HepG2 (cell line): ENCODE results near the gene PYY. TPM values are rescaled to one million over a fixed set of nuclear protein-coding genes. Genes with fewer than 3 reads are reported as not detected.

Experiments used
- ARNT ChIP-seq: fragments of 450-650 bp; IDR thresholded peaks from 2 replicates; pipeline ENCODE4 v1.6.1; 2017
- CAMTA2 ChIP-seq: sonication (generic); formaldehyde crosslinking; IDR thresholded peaks from 2 replicates; pipeline ENCODE4 v1.4.0; 2020; ENCODE audit warnings: mild to moderate bottlenecking, missing genetic modification reagents, borderline replicate concordance
- CCAR2 ChIP-seq: fragments of 200-400 bp; formaldehyde crosslinking; optimal IDR thresholded peaks from 2 replicates; pipeline ENCODE3; 2018; ENCODE audit warnings: low read depth, mild to moderate bottlenecking, low read length, moderate library complexity
- FIP1L1 ChIP-seq: fragments of 200-400 bp; formaldehyde crosslinking; IDR thresholded peaks from 2 replicates; pipeline ENCODE4 v1.6.1; 2018; ENCODE audit warnings: low read depth, mild to moderate bottlenecking, low read length, moderate library complexity, borderline replicate concordance; ENCODE audit not compliant: insufficient read depth
- HMGA1 ChIP-seq: sonication (generic); formaldehyde crosslinking; conservative IDR thresholded peaks from 2 replicates; pipeline ENCODE4 v1.4.0; 2020; ENCODE audit warnings: missing genetic modification reagents
- NFRKB ChIP-seq: fragments of 450-650 bp; IDR thresholded peaks from 2 replicates; pipeline ENCODE4 v1.6.1; 2017
- RARG ChIP-seq: sonication (generic); formaldehyde crosslinking; IDR thresholded peaks from 2 replicates; pipeline ENCODE4 v1.4.0; 2020; ENCODE audit warnings: low read depth, mild to moderate bottlenecking, missing genetic modification reagents
- SALL2 ChIP-seq: sonication (generic); formaldehyde crosslinking; IDR thresholded peaks from 2 replicates; pipeline ENCODE4 v1.8.1; 2023; ENCODE audit warnings: mild to moderate bottlenecking, missing genetic modification reagents, inconsistent platforms
- SP1 ChIP-seq, 2 experiments: fragments of 450-650 bp in 1 of 2; sonication (generic) in 1 of 2; formaldehyde crosslinking in 1 of 2; IDR thresholded peaks; 2 replicates each; pipeline versions ENCODE4 v1.4.0 to v1.6.1; 2016 to 2020; ENCODE audit warnings: missing genetic modification reagents in 1 of 2
- SP2 ChIP-seq: sonication (generic); formaldehyde crosslinking; IDR thresholded peaks from 2 replicates; pipeline ENCODE4 v1.5.1; 2020; ENCODE audit warnings: mild to moderate bottlenecking, missing genetic modification reagents
- ZNF317 ChIP-seq: sonication (generic); formaldehyde crosslinking; IDR thresholded peaks from 2 replicates; pipeline ENCODE4 v1.5.0; 2020; ENCODE audit warnings: mild to moderate bottlenecking, missing genetic modification reagents
- ZNF546 ChIP-seq: sonication (generic); formaldehyde crosslinking; conservative IDR thresholded peaks from 2 replicates; pipeline ENCODE4 v1.8.1; 2023; ENCODE audit warnings: mild to moderate bottlenecking, missing genetic modification reagents
- ZNF557 ChIP-seq: sonication (generic); formaldehyde crosslinking; IDR thresholded peaks from 2 replicates; pipeline ENCODE4 v1.4.0; 2020; ENCODE audit warnings: missing genetic modification reagents
- ZNF569 ChIP-seq: sonication (generic); formaldehyde crosslinking; IDR thresholded peaks from 2 replicates; pipeline ENCODE4 v1.5.0; 2020; ENCODE audit warnings: mild to moderate bottlenecking, missing genetic modification reagents, moderate library complexity, borderline replicate concordance
- ZNF777 ChIP-seq: sonication (generic); formaldehyde crosslinking; IDR thresholded peaks from 2 replicates; pipeline ENCODE4 v1.4.0; 2020; ENCODE audit warnings: missing genetic modification reagents
- ZNF788 ChIP-seq: sonication (generic); formaldehyde crosslinking; IDR thresholded peaks from 2 replicates; pipeline ENCODE4 v1.5.0; 2020; ENCODE audit warnings: mild to moderate bottlenecking, missing genetic modification reagents, borderline replicate concordance
- ZNF816 ChIP-seq: sonication (generic); formaldehyde crosslinking; IDR thresholded peaks from 2 replicates; pipeline ENCODE4 v1.8.0; 2022; ENCODE audit warnings: missing genetic modification reagents, mild to moderate bottlenecking, borderline replicate concordance
- polyA plus RNA-seq, 8 experiments: library from polyadenylated mRNA; depleted of rRNA in 3 of 8; stranded (reverse) in 7 of 8; unstranded in 1 of 8; fragments of >200 nt; fragmentation: Illumina TruSeq in 4 of 8; extraction: Trizol in 4 of 8; gene quantifications; 2 replicates each; pipeline versions ENCODE4 v1.2.1 to v1.2.3, GENCODE V29; 2011 to 2016; ENCODE audit warnings: low read depth in 4 of 8, missing spikeins in 1 of 8, mixed read lengths in 1 of 8; ENCODE audit not compliant: insufficient read depth in 1 of 8
- total RNA-seq, 5 experiments: library from RNA; depleted of rRNA; stranded (reverse); fragments of >200 nt; fragmentation: Illumina TruSeq; extraction: Trizol; gene quantifications; 2 replicates each; pipeline ENCODE4 v1.2.3, GENCODE V29; 2016; ENCODE audit warnings: low read depth in 1 of 5
- TF ChIP-seq, protein P1 (sequence below): sonication (generic); formaldehyde crosslinking; IDR thresholded peaks from 2 replicates; pipeline ENCODE4 v1.8.1; 2023; ENCODE audit warnings: mild to moderate bottlenecking, missing genetic modification reagents
- TF ChIP-seq, protein P2 (sequence below): sonication (generic); formaldehyde crosslinking; IDR thresholded peaks from 2 replicates; pipeline ENCODE4 v1.4.0; 2020; ENCODE audit warnings: missing genetic modification reagents
- TF ChIP-seq, protein P3 (sequence below): sonication (generic); formaldehyde crosslinking; IDR thresholded peaks from 2 replicates; pipeline ENCODE4 v1.8.1; 2022; ENCODE audit warnings: mild to moderate bottlenecking, missing genetic modification reagents
- TF ChIP-seq, protein P4 (sequence below): sonication (generic); formaldehyde crosslinking; IDR thresholded peaks from 2 replicates; pipeline ENCODE4 v1.5.0; 2020; ENCODE audit warnings: mild to moderate bottlenecking, missing genetic modification reagents
- TF ChIP-seq, protein P5 (sequence below): IDR thresholded peaks from 2 replicates; pipeline ENCODE4 v1.6.1; 2012; ENCODE audit warnings: inconsistent platforms

The PYY gene
- total and polyA plus RNA-seq, 2 of the 13 experiments (the other 11 are each of a cell fraction or from before 2014, with no cell fraction given), result 0.25 TPM; not detected in 1

DNA sequence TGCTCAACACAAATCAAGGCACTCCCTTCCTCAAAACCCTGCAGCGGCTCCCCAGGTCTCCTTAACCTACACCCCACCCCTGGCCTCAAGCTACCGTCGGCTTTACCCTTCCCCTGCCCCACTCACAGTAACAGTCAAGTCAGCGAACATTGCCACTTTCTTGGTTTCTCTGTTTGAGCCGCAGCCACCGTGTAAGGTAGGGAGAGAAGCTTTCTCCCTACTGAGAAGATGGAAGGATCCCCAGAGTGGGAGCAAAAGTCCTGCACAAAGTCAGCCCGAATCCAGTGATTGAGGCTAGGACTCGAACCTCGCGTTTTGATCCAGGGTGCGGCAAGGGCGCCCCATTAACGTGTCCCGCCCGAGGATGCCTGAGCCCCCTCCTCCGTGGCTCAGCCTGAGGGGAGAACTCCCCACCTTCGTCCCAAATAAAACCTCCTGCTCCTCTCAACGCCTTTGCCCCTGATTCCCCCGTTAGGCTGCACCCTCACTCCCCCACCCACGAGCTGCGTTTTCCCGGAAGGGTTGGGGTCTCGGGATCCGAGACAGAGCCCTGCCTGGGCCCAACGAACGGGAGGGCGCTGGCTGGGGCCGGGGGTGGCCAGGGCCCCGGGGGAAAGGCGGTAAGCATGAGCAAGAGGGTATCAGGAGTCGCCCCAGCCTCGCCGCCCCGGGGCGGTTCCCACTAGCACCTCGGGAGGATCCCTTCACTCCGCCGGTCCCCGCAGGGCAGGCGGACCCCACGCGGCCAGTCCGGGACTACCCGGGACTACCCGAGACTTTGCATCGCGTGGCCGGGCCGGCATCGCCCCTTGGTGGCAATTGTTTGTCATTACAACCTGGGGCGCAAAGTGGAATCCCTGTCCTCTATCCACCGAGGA is 40.8 kb upstream of the PYY start (continued):
- TF ChIP-seq, protein P1, sequence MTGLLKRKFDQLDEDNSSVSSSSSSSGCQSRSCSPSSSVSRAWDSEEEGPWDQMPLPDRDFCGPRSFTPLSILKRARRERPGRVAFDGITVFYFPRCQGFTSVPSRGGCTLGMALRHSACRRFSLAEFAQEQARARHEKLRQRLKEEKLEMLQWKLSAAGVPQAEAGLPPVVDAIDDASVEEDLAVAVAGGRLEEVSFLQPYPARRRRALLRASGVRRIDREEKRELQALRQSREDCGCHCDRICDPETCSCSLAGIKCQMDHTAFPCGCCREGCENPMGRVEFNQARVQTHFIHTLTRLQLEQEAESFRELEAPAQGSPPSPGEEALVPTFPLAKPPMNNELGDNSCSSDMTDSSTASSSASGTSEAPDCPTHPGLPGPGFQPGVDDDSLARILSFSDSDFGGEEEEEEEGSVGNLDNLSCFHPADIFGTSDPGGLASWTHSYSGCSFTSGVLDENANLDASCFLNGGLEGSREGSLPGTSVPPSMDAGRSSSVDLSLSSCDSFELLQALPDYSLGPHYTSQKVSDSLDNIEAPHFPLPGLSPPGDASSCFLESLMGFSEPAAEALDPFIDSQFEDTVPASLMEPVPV (CRISPR knock-in tag), result no peak
- TF ChIP-seq HMGA1 (CRISPR knock-in tag) (no peak), CCAR2 (no peak), CAMTA2 (CRISPR knock-in tag) (no peak), ZNF816 (CRISPR knock-in tag) (no peak), ZNF569 (CRISPR knock-in tag) (no peak), SP2 (CRISPR knock-in tag) (no peak), ARNT (no peak), ZNF546 (CRISPR knock-in tag) (0 out of 2 replicates have a peak, but pooled peaks have one; percentile 31), ZNF317 (CRISPR knock-in tag) (no peak), SALL2 (no peak), ZNF557 (CRISPR knock-in tag) (no peak), NFRKB (no peak), ZNF777 (CRISPR knock-in tag) (no peak), ZNF788 (CRISPR knock-in tag) (no peak), RARG (CRISPR knock-in tag) (no peak), SP1 (IDR thresholded peaks at IDR 0.05) (no peak), SP1 (CRISPR knock-in tag; IDR thresholded peaks at IDR 0.05) (no peak), FIP1L1 (no peak)
- TF ChIP-seq, protein P2, sequence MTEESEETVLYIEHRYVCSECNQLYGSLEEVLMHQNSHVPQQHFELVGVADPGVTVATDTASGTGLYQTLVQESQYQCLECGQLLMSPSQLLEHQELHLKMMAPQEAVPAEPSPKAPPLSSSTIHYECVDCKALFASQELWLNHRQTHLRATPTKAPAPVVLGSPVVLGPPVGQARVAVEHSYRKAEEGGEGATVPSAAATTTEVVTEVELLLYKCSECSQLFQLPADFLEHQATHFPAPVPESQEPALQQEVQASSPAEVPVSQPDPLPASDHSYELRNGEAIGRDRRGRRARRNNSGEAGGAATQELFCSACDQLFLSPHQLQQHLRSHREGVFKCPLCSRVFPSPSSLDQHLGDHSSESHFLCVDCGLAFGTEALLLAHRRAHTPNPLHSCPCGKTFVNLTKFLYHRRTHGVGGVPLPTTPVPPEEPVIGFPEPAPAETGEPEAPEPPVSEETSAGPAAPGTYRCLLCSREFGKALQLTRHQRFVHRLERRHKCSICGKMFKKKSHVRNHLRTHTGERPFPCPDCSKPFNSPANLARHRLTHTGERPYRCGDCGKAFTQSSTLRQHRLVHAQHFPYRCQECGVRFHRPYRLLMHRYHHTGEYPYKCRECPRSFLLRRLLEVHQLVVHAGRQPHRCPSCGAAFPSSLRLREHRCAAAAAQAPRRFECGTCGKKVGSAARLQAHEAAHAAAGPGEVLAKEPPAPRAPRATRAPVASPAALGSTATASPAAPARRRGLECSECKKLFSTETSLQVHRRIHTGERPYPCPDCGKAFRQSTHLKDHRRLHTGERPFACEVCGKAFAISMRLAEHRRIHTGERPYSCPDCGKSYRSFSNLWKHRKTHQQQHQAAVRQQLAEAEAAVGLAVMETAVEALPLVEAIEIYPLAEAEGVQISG (CRISPR knock-in tag), result no peak; the same call in 1 of the 2 replicates
- TF ChIP-seq, protein P3, sequence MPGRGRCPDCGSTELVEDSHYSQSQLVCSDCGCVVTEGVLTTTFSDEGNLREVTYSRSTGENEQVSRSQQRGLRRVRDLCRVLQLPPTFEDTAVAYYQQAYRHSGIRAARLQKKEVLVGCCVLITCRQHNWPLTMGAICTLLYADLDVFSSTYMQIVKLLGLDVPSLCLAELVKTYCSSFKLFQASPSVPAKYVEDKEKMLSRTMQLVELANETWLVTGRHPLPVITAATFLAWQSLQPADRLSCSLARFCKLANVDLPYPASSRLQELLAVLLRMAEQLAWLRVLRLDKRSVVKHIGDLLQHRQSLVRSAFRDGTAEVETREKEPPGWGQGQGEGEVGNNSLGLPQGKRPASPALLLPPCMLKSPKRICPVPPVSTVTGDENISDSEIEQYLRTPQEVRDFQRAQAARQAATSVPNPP (CRISPR knock-in tag), result no peak
- TF ChIP-seq, protein P4, sequence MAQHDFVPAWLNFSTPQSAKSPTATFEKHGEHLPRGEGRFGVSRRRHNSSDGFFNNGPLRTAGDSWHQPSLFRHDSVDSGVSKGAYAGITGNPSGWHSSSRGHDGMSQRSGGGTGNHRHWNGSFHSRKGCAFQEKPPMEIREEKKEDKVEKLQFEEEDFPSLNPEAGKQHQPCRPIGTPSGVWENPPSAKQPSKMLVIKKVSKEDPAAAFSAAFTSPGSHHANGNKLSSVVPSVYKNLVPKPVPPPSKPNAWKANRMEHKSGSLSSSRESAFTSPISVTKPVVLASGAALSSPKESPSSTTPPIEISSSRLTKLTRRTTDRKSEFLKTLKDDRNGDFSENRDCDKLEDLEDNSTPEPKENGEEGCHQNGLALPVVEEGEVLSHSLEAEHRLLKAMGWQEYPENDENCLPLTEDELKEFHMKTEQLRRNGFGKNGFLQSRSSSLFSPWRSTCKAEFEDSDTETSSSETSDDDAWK (CRISPR knock-in tag), result no peak
- TF ChIP-seq, protein P5, sequence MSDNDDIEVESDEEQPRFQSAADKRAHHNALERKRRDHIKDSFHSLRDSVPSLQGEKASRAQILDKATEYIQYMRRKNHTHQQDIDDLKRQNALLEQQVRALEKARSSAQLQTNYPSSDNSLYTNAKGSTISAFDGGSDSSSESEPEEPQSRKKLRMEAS, result no peak
